ENCODE results near the gene MDN1.
"Not testable (repeated sequence)": the region's sequence is repeated elsewhere in the genome, so short reads cannot be mapped to it uniquely, and the experiment has no call there.

The MDN1 gene

GRCh38 chr6:89859744-89860143 lies 40.1 kb upstream of the MDN1 start:
- no peaks in the 10 kb centered on the region for H3K27me3 Mint-ChIP-seq (ENCODE audit: low read depth, poor library complexity)
- H3K4me3 Mint-ChIP-seq, result no peak overlapping the region
- H3K9me3 Mint-ChIP-seq, result peaks cover 5% of the 10 kb centered on the region
- TF ChIP-seq CTCF (IDR thresholded peaks at IDR 0.05), result no peak
- peaks cover 81% of the 10 kb centered on the region for H3K36me3 Mint-ChIP-seq (ENCODE audit: low read depth)
- no peak overlapping the region for H3K27ac Mint-ChIP-seq
- DNase-seq, result no peak
- H3K4me1 Mint-ChIP-seq, result no peaks in the 10 kb centered on the region

GRCh38 chr6:89858041-89858440 lies 38.4 kb upstream of the MDN1 start:
- DNase-seq, result no peak
- no peak overlapping the region for H3K4me3 Mint-ChIP-seq
- H3K27me3 Mint-ChIP-seq (ENCODE audit: low read depth, poor library complexity), result no peaks in the 10 kb centered on the region
- H3K9me3 Mint-ChIP-seq, result no peaks in the 10 kb centered on the region
- no peak overlapping the region for H3K27ac Mint-ChIP-seq
- H3K4me1 Mint-ChIP-seq, result no peaks in the 10 kb centered on the region
- no peak for TF ChIP-seq CTCF (IDR thresholded peaks at IDR 0.05)
- H3K36me3 Mint-ChIP-seq (ENCODE audit: low read depth), result peaks cover 81% of the 10 kb centered on the region

DNA sequence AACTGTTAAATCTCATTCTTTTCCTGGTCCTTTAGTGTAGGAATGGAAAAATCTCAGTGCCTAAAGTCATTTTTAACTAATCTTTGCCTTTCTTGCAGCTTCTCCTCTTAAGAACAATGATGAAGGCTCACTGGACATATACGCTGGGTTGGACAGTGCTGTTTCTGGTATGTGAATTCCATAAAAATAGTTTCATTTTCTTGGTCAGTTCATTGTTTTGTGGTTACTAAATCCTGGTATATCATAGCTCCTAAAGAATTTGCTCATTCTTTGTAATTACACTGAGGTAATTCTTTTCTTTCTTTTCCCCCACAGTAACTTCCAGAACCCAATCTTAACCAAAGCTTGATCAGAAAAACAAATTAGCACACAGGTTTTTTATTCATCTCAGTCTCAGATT lies 33.5 kb upstream of the MDN1 start:
- DNase-seq, result no peak
- no peak overlapping the region for H3K4me3 Mint-ChIP-seq
- no peaks in the 10 kb centered on the region for H3K4me1 Mint-ChIP-seq
- TF ChIP-seq CTCF (IDR thresholded peaks at IDR 0.05), result no peak
- H3K27me3 Mint-ChIP-seq (ENCODE audit: low read depth, poor library complexity), result no peaks in the 10 kb centered on the region
- peak overlapping the region; percentile 14 for H3K27ac Mint-ChIP-seq
- H3K9me3 Mint-ChIP-seq, result no peaks in the 10 kb centered on the region
- H3K36me3 Mint-ChIP-seq (ENCODE audit: low read depth), result peaks cover 81% of the 10 kb centered on the region

DNA sequence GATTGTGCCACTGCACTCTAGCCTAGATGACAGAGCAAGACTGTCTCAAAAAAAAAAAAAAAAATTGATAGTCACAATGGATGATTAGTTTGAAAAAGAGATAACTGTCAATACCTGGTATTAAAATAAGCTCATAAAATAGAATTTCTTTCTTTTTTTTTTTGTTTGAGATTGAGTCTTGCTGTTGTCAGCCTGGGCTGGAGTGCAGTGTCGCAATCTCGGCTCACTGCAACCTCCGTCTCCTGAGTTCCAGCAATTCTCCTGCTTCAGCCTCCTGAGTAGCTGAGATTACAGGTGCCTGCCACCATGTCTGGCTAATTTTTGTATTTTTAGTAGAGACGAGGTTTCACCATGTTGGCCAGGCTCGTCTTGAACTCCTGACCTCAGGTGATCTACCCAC lies 27.9 kb upstream of the MDN1 start:
- not testable (repeated sequence) for DNase-seq; H3K27ac Mint-ChIP-seq; H3K27me3 Mint-ChIP-seq (ENCODE audit: low read depth, poor library complexity); H3K9me3 Mint-ChIP-seq; H3K4me1 Mint-ChIP-seq; H3K4me3 Mint-ChIP-seq
- peaks cover 51% of the 10 kb centered on the region for H3K36me3 Mint-ChIP-seq (ENCODE audit: low read depth)

GRCh38 chr6:89843070-89843469 lies 23.5 kb upstream of the MDN1 start:
- DNase-seq, result no peak
- Mint-ChIP-seq H3K27me3 (ENCODE audit: low read depth, poor library complexity) (no peaks in the 10 kb centered on the region), H3K4me3 (no peak overlapping the region), H3K36me3 (ENCODE audit: low read depth) (peaks cover 28% of the 10 kb centered on the region), H3K27ac (peak overlapping the region; percentile 24), H3K9me3 (no peaks in the 10 kb centered on the region), H3K4me1 (peaks cover 22% of the 10 kb centered on the region)
- no peak for TF ChIP-seq CTCF (IDR thresholded peaks at IDR 0.05)

DNA sequence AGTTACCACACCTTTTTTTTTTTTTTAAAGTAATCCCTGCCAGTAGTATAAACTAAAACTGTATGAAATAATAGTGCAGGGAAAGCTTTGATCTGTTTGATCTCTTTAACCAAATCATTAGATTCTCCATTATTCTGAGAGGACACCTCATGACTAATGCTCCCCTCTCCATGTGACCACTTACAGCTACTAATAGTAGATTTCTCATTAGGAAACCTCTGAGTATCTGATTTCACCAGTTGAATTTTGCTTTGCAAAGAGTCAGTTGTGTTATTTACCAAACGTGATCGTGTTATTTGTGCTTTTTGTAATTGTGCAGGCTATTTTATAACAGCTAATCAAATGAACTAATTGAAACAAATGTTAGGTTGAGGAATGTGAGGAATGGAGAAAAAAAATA lies 22.6 kb upstream of the MDN1 start:
- H3K4me3 Mint-ChIP-seq, result no peak overlapping the region
- H3K27ac Mint-ChIP-seq, result peak overlapping the region; percentile 69
- no peak for DNase-seq
- peaks cover 31% of the 10 kb centered on the region for H3K36me3 Mint-ChIP-seq (ENCODE audit: low read depth)
- peaks cover 22% of the 10 kb centered on the region for H3K4me1 Mint-ChIP-seq
- no peaks in the 10 kb centered on the region for H3K9me3 Mint-ChIP-seq
- TF ChIP-seq CTCF (IDR thresholded peaks at IDR 0.05), result no peak
- no peaks in the 10 kb centered on the region for H3K27me3 Mint-ChIP-seq (ENCODE audit: low read depth, poor library complexity)
